K562 (cell line): ENCODE data around the gene FYB1. TPM values are rescaled to one million over a fixed set of nuclear protein-coding genes. Genes with fewer than 3 reads are reported as not detected.

Experiments
- ATF1 ChIP-seq, 2 experiments: fragments of 450-650 bp in 1 of 2; IDR thresholded peaks; 2 replicates each; pipeline ENCODE4 v1.6.1; 2016; ENCODE audit warnings: missing compliant biosample characterization in 1 of 2, missing genetic modification characterization in 1 of 2
- ATF6 ChIP-seq: sonication (generic); formaldehyde crosslinking; IDR thresholded peaks from 2 replicates; pipeline ENCODE4 v1.4.0; 2020; ENCODE audit warnings: mild to moderate bottlenecking, missing genetic modification reagents
- ESRRA ChIP-seq: fragments of 450-650 bp; IDR thresholded peaks from 2 replicates; pipeline ENCODE4 v1.6.1; 2014; ENCODE audit warnings: low read depth, mild to moderate bottlenecking, moderate library complexity, borderline replicate concordance
- EWSR1 ChIP-seq: fragments of 450-650 bp; IDR thresholded peaks from 2 replicates; pipeline ENCODE4 v1.6.1; 2018; ENCODE audit warnings: borderline replicate concordance, mild to moderate bottlenecking, low read depth, moderate library complexity; ENCODE audit not compliant: partially characterized antibody
- HNRNPL ChIP-seq: fragments of 200-400 bp; formaldehyde crosslinking; IDR thresholded peaks from 2 replicates; pipeline ENCODE4 v1.6.1; 2017; ENCODE audit warnings: low read depth, mild to moderate bottlenecking, low read length
- KDM2B ChIP-seq: fragments of 250-450 bp; sonication (Bioruptor Pico); IDR thresholded peaks from 2 replicates; pipeline ENCODE4 v1.8.0; 2021; ENCODE audit warnings: mild to moderate bottlenecking, moderate library complexity
- KLF1 ChIP-seq: fragments of 450-650 bp; IDR thresholded peaks from 2 replicates; pipeline ENCODE4 v1.6.1; 2016; ENCODE audit warnings: missing genetic modification characterization, missing compliant biosample characterization
- MXI1 ChIP-seq: IDR thresholded peaks from 2 replicates; pipeline ENCODE4 v1.6.1; 2011; ENCODE audit warnings: low read depth, mild to moderate bottlenecking, improper control_type of control experiment, low read length
- NKRF ChIP-seq: fragments of 450-650 bp; IDR thresholded peaks from 2 replicates; pipeline ENCODE4 v1.6.1; 2016; ENCODE audit warnings: borderline replicate concordance
- RNF219 ChIP-seq: fragments of 250-450 bp; sonication (Bioruptor Pico); IDR thresholded peaks from 2 replicates; pipeline ENCODE4 v1.5.0; 2022; ENCODE audit warnings: mild to moderate bottlenecking
- TBL1XR1 ChIP-seq, 2 experiments: IDR thresholded peaks; 2 replicates each; pipeline ENCODE4 v1.6.1; 2012; ENCODE audit warnings: improper control_type of control experiment in 2 of 2, low read length in 2 of 2, mild to moderate bottlenecking in 1 of 2
- TCF7L2 ChIP-seq: fragments of 150-350 bp; IDR thresholded peaks from 2 replicates; pipeline ENCODE4 v1.6.1; 2016; ENCODE audit warnings: low read depth, mild to moderate bottlenecking, low read length, moderate library complexity
- polyA plus RNA-seq, 8 experiments: library from polyadenylated mRNA; depleted of rRNA in 4 of 8; stranded (reverse) in 5 of 8; unstranded in 3 of 8; fragments of >200 nt; fragmentation: Nextera tagmentation in 2 of 8; fragmentation: Illumina TruSeq in 1 of 8; extraction: Ambion mirVana in 2 of 8; extraction: Trizol in 1 of 8; gene quantifications; 2 replicates each; pipeline versions ENCODE4 v1.2.1 to v1.2.3, GENCODE V29; 2011 to 2014; ENCODE audit warnings: inconsistent platforms in 1 of 8, missing spikeins in 1 of 8
- total RNA-seq, 7 experiments: library from RNA; depleted of rRNA in 6 of 7; stranded (reverse); fragments of >200 nt in 6 of 7; fragmentation: Illumina TruSeq in 2 of 7; extraction: Trizol in 2 of 7; gene quantifications; 2 replicates each; pipeline versions ENCODE4 v1.2.1 to v1.2.3, GENCODE V29; 2011 to 2021; ENCODE audit warnings: low replicate concordance in 1 of 7
- TF ChIP-seq, protein P1 (sequence below): sonication (generic); formaldehyde crosslinking; IDR thresholded peaks from 2 replicates; pipeline ENCODE4 v1.8.0; 2022; ENCODE audit warnings: mild to moderate bottlenecking, missing genetic modification reagents, borderline replicate concordance

The FYB1 gene
- total and polyA plus RNA-seq, 9 of the 15 experiments (the other 6 are each of a cell fraction or from before 2014, with no cell fraction given): 4.7 to 31.5 (median 9.7) TPM

DNA sequence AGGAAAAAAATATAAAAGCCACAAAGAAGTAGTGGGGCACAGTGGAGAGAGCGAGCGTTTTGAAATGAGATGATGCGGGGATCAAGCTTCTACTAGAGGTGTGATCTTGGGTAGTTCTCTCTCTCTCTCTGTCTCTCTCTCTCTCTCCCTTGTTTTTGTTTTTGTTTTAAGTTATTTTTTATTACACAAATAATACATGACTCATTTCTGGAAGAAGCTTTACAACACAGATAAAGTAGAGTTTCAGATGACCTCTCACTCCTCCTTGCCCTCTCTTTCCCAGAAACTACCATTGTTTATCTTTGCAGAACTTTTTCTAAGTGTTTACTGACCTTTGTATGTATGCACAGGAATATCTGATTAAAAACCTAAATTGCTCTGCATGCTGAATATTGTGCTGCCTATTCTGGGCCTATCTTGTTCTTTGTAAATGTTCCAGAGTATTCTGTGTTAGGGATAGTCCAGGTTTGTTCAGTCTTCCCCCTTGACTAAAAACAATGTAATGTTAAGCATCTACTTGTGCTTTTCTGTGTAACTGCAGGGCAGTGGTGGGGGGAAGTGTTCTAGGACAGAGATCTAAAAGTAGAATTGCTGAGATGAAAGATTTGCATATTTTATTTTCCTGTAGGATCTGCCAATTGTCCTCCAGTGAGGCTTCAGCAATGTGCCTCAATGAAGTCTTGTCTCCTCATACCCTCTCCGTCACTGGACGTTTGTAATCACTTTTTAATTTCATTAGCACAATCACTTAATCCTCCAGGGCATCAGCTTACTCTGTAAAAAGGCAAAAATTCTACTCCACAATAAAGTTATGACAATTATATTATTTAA is 52.0 kb downstream of the FYB1 start (continued):
- TF ChIP-seq ESRRA: 0 out of 2 replicates have a peak, but pooled peaks have one; percentile 16
- no peak for TF ChIP-seq MXI1
- TF ChIP-seq, protein P1, sequence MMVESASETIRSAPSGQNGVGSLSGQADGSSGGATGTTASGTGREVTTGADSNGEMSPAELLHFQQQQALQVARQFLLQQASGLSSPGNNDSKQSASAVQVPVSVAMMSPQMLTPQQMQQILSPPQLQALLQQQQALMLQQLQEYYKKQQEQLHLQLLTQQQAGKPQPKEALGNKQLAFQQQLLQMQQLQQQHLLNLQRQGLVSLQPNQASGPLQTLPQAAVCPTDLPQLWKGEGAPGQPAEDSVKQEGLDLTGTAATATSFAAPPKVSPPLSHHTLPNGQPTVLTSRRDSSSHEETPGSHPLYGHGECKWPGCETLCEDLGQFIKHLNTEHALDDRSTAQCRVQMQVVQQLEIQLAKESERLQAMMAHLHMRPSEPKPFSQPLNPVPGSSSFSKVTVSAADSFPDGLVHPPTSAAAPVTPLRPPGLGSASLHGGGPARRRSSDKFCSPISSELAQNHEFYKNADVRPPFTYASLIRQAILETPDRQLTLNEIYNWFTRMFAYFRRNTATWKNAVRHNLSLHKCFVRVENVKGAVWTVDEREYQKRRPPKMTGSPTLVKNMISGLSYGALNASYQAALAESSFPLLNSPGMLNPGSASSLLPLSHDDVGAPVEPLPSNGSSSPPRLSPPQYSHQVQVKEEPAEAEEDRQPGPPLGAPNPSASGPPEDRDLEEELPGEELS (CRISPR knock-in tag): no peak
- TF ChIP-seq KLF1: no peak
- TF ChIP-seq NKRF: no peak
- no peak for TF ChIP-seq ATF6 (CRISPR knock-in tag)
- no peak for TF ChIP-seq RNF219 (CRISPR knock-in tag)
- TF ChIP-seq ATF1 (CRISPR knock-in tag; IDR thresholded peaks at IDR 0.05): no peak
- no peak for TF ChIP-seq ATF1 (tag; IDR thresholded peaks at IDR 0.05)
- TF ChIP-seq TCF7L2: no peak
- peak in 1 of 2 experiments; percentile 76; a peak in 2 of 4 replicates for TF ChIP-seq TBL1XR1 (IDR thresholded peaks at IDR 0.05; ENCODE audit: low read length in 2 of 2)
- TF ChIP-seq EWSR1: no peak
- no peak for TF ChIP-seq KDM2B
- TF ChIP-seq HNRNPL: no peak
